Measurements from ENCODE around the gene ZNF446. TPM values are rescaled to one million over a fixed set of nuclear protein-coding genes. Genes with fewer than 3 reads are reported as not detected.

The ZNF446 gene
- total and polyA plus RNA-seq, 10 of the 15 experiments (the other 5 are each of a cell fraction or from before 2014, with no cell fraction given): 0.14 to 6.9 (median 4.1) TPM

- POLR2A ChIA-PET: no interaction called here
- no peak overlapping the region for H3K9ac ChIP-seq (ENCODE audit: control insufficient read depth, insufficient read depth, low read length)
These were observed 3.2 kb downstream of the ZNF446 start for GRCh38 chr19:58479303-58479702.

More at GRCh38 chr19:58479303-58479702, 3.2 kb downstream of the ZNF446 start:
- Histone ChIP-seq H3K36me3 (ENCODE audit: control insufficient read depth in 2 of 2, insufficient read depth in 2 of 2, low read length in 1 of 2) (no peaks in the 10 kb centered on the region; a peak in 2 of 4 replicates), H3K4me2 (ENCODE audit: control insufficient read depth, insufficient read depth) (no peak overlapping the region), H3K79me2 (ENCODE audit: control insufficient read depth, insufficient read depth, low read length) (no peaks in the 10 kb centered on the region; the same call in 1 of the 2 replicates), H2AFZ (ENCODE audit: control insufficient read depth, low read depth, low read length) (no peak overlapping the region), H3K4me1 (ENCODE audit: control insufficient read depth, insufficient read depth, low read length) (peaks cover 21% of the 10 kb centered on the region), H3K27me3 (replicated peaks in 1 of 2; ENCODE audit: control insufficient read depth in 2 of 2, insufficient read depth in 2 of 2, low read length in 1 of 2) (no peaks in the 10 kb centered on the region), H4K20me1 (ENCODE audit: control insufficient read depth, insufficient read depth) (no peaks in the 10 kb centered on the region), H3K4me3 (no peak overlapping the region), H3K27ac (ENCODE audit: control insufficient read depth, insufficient read depth) (no peak overlapping the region), H3K9me3 (replicated peaks; ENCODE audit: control insufficient read depth, insufficient read depth, low read length) (no peaks in the 10 kb centered on the region)
- no TSS peak for BruUV-seq (replicated peaks)
- FAIRE-seq (no peak), ATAC-seq (no peak), DNase-seq (ENCODE audit: low read depth, low spot score) (no peak)
- intact Hi-C loops (cut with micrococcal nuclease; ENCODE audit: unreplicated experiment): no loop called here
- 97% methylated on average over 7 of the region's 7 CpGs for WGBS (ENCODE audit: insufficient coverage, insufficient replicate concordance, low lambda C conversion rate, missing lambda C conversion rate)
- SMC1A ChIA-PET (ENCODE audit: uncharacterized antibody, unreplicated experiment): no interaction called here
- no peak for TF ChIP-seq POLR2AphosphoS2 (IDR thresholded peaks at IDR 0.05; ENCODE audit: low read depth, low read length)
- TF ChIP-seq POLR2AphosphoS5 (IDR thresholded peaks at IDR 0.05; ENCODE audit: low read length): no peak
- no peak for TF ChIP-seq KLF5 (IDR thresholded peaks at IDR 0.05; ENCODE audit: partially characterized antibody)
- TF ChIP-seq TBL1XR1 (IDR thresholded peaks at IDR 0.05; ENCODE audit: low read depth, low read length): no peak
- no peak for TF ChIP-seq CUX1 (IDR thresholded peaks at IDR 0.05; ENCODE audit: insufficient replicate concordance, low read depth, low read length)
- TF ChIP-seq SMAD1 (IDR thresholded peaks at IDR 0.05; ENCODE audit: low read depth, partially characterized antibody): no peak
- no peak for TF ChIP-seq NKRF (conservative IDR thresholded peaks at IDR 0.05)
- no peak for TF ChIP-seq EP300 (IDR thresholded peaks at IDR 0.05; ENCODE audit: borderline replicate concordance in 1 of 2, control insufficient read depth in 1 of 2, low read depth in 2 of 2, low read length in 2 of 2)
- in situ Hi-C loops (cut with MboI): no loop called here
- RAD21 ChIA-PET (ENCODE audit: unreplicated experiment): no interaction called here
- CTCF ChIA-PET: no interaction called here
